ENCODE results near the gene PIK3CD. TPM values are rescaled to one million over a fixed set of nuclear protein-coding genes. Genes with fewer than 3 reads are reported as not detected.

PIK3CD gene
- total and polyA plus RNA-seq, 2 of the 4 experiments (the other 2 are of a cell fraction): 5.0 to 12.1 TPM

DNA sequence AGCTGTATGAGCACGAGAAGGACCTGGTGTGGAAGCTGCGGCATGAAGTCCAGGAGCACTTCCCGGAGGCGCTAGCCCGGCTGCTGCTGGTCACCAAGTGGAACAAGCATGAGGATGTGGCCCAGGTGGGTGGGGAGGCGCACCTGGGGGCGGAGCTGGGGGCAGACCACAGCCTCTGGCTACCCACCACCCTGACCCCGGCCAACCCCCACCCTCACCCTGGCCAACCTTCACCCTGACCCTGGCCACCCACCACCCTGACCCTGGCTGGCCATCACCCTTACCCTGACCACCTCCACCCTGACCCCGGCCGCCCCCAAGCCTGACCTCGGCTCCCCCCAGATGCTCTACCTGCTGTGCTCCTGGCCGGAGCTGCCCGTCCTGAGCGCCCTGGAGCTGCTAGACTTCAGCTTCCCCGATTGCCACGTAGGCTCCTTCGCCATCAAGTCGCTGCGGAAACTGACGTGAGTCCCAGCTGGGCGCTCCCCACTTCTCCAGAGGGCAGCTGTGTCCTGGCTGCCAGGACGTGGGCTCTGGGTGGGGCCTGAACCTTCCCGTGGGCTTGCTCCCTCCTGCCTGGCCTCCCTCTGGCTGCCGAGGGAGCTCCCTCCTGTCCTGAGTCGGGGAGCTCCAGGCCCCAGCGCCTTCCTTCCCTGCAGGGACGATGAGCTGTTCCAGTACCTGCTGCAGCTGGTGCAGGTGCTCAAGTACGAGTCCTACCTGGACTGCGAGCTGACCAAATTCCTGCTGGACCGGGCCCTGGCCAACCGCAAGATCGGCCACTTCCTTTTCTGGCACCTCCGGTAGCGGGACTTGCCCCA lies 69.5 kb downstream of the PIK3CD start:
- in situ Hi-C loops (cut with MboI; ENCODE audit: low sequenced_read_pairs): loop anchor here (10.0 kb wide), 1 partner anchor 144 kb away; no protein-coding TSS in a partner anchor
- Histone ChIP-seq H3K4ac (ENCODE audit: low read depth, low read length) (no peak overlapping the region), H2BK15ac (ENCODE audit: low read depth, low read length) (no peak overlapping the region), H3K27ac (ENCODE audit: insufficient read depth, low read length) (no peak overlapping the region), H2AK9ac (replicated peaks; ENCODE audit: low read depth, low read length, poor library complexity) (no peak overlapping the region), H3K4me3 (ENCODE audit: insufficient read depth, low read depth, low read length) (no peak overlapping the region), H3K27me3 (ENCODE audit: control insufficient read depth, insufficient read depth, low read length) (no peaks in the 10 kb centered on the region), H4K8ac (ENCODE audit: low read depth in 2 of 2, low read length in 2 of 2) (no peak overlapping the region), H3K18ac (ENCODE audit: low read depth, low read length) (no peak overlapping the region), H4K91ac (ENCODE audit: insufficient read depth, low read depth, low read length) (no peak overlapping the region), H3K14ac (replicated peaks; ENCODE audit: low read depth, low read length) (no peak overlapping the region), H3K56ac (ENCODE audit: extremely low read depth, insufficient read depth, low read length) (no peak overlapping the region), H4K20me1 (ENCODE audit: insufficient read depth, low read length) (peaks cover 2% of the 10 kb centered on the region; the same call in 1 of the 2 replicates), H3K79me1 (ENCODE audit: low read depth in 1 of 2, low read length in 2 of 2) (no peaks in the 10 kb centered on the region; a peak in 1 of 4 replicates), H3K36me3 (ENCODE audit: control insufficient read depth, insufficient read depth, low read length) (peaks cover 40% of the 10 kb centered on the region), H4K5ac (ENCODE audit: low read depth, low read length) (no peak overlapping the region), H2BK5ac (ENCODE audit: low read depth, low read length, poor library complexity, severe bottlenecking) (no peak overlapping the region), H2AFZ (replicated peaks; ENCODE audit: low read length, poor library complexity) (no peak overlapping the region), H3K9me3 (ENCODE audit: control insufficient read depth, insufficient read depth, low read length) (peaks cover 11% of the 10 kb centered on the region; the same call in 1 of the 2 replicates), H3K9ac (ENCODE audit: low read depth, low read length) (no peak overlapping the region), H3K9me1 (ENCODE audit: insufficient read depth, low read length) (peaks cover 6% of the 10 kb centered on the region; the same call in 1 of the 2 replicates), H2AK5ac (ENCODE audit: low read depth, low read length) (no peak overlapping the region), H3K4me2 (ENCODE audit: low read depth, low read length) (no peak overlapping the region), H3K4me1 (ENCODE audit: control insufficient read depth, insufficient read depth, low read length) (peaks cover 3% of the 10 kb centered on the region), H2BK120ac (ENCODE audit: low read depth, low read length) (no peak overlapping the region; the same call in 1 of the 2 replicates), H2BK20ac (ENCODE audit: low read depth, low read length) (no peak overlapping the region), H3K23ac (ENCODE audit: low read depth, low read length) (no peak overlapping the region)
- no TSS peak for BruUV-seq (replicated peaks)
- intact Hi-C loops (cut with micrococcal nuclease): loop anchor here (1.0 kb wide), 1 partner anchor 146 kb away; no protein-coding TSS in a partner anchor
- CTCF ChIA-PET: interaction anchor here (0.6 kb wide), 1 partner anchor 27 kb away, joined by 3 read pairs; no protein-coding TSS in a partner anchor
- DNase-seq (no peak), ATAC-seq (ENCODE audit: low read depth) (no peak)
- WGBS, 2 experiments (ENCODE audit: extremely low coverage in 2 of 2, insufficient read length in 1 of 2): 88% methylated on average over 16 of the region's 34 CpGs; no CpG with 5 or more reads in 1 of the 2 experiments
- dilution Hi-C loops (cut with HindIII; ENCODE audit: low sequenced_read_pairs, unreplicated experiment): no loop called here
- POLR2A ChIA-PET (ENCODE audit: unreplicated experiment): no interaction called here
- TF ChIP-seq CEBPB (IDR thresholded peaks at IDR 0.05; ENCODE audit: low read depth, low read length) (no peak), POLR2A (IDR thresholded peaks at IDR 0.05; ENCODE audit: low read depth, low read length) (no peak), MAFK (IDR thresholded peaks at IDR 0.05; ENCODE audit: low read depth, low read length) (no peak), MXI1 (IDR thresholded peaks at IDR 0.05; ENCODE audit: borderline replicate concordance, low read depth, low read length) (no peak), RFX5 (IDR thresholded peaks at IDR 0.05; ENCODE audit: low read depth, low read length) (no peak), RCOR1 (IDR thresholded peaks at IDR 0.05; ENCODE audit: insufficient replicate concordance, low read length) (no peak), SMC3 (IDR thresholded peaks at IDR 0.05; ENCODE audit: low read depth, low read length) (no peak), BHLHE40 (IDR thresholded peaks at IDR 0.05; ENCODE audit: low read depth, low read length) (no peak), CHD1 (IDR thresholded peaks at IDR 0.05; ENCODE audit: low read depth, low read length) (no peak), FOS (IDR thresholded peaks at IDR 0.05; ENCODE audit: low read depth, low read length) (no peak), RAD21 (IDR thresholded peaks at IDR 0.05; ENCODE audit: low read length) (no peak)
- TF ChIP-seq, protein P1, sequence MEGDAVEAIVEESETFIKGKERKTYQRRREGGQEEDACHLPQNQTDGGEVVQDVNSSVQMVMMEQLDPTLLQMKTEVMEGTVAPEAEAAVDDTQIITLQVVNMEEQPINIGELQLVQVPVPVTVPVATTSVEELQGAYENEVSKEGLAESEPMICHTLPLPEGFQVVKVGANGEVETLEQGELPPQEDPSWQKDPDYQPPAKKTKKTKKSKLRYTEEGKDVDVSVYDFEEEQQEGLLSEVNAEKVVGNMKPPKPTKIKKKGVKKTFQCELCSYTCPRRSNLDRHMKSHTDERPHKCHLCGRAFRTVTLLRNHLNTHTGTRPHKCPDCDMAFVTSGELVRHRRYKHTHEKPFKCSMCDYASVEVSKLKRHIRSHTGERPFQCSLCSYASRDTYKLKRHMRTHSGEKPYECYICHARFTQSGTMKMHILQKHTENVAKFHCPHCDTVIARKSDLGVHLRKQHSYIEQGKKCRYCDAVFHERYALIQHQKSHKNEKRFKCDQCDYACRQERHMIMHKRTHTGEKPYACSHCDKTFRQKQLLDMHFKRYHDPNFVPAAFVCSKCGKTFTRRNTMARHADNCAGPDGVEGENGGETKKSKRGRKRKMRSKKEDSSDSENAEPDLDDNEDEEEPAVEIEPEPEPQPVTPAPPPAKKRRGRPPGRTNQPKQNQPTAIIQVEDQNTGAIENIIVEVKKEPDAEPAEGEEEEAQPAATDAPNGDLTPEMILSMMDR (conservative IDR thresholded peaks at IDR 0.05; ENCODE audit: low read depth, low read length): no peak
- TF ChIP-seq, protein P2, sequence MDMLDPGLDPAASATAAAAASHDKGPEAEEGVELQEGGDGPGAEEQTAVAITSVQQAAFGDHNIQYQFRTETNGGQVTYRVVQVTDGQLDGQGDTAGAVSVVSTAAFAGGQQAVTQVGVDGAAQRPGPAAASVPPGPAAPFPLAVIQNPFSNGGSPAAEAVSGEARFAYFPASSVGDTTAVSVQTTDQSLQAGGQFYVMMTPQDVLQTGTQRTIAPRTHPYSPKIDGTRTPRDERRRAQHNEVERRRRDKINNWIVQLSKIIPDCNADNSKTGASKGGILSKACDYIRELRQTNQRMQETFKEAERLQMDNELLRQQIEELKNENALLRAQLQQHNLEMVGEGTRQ (IDR thresholded peaks at IDR 0.05; ENCODE audit: low read depth, low read length): no peak
- TF ChIP-seq, protein P3, sequence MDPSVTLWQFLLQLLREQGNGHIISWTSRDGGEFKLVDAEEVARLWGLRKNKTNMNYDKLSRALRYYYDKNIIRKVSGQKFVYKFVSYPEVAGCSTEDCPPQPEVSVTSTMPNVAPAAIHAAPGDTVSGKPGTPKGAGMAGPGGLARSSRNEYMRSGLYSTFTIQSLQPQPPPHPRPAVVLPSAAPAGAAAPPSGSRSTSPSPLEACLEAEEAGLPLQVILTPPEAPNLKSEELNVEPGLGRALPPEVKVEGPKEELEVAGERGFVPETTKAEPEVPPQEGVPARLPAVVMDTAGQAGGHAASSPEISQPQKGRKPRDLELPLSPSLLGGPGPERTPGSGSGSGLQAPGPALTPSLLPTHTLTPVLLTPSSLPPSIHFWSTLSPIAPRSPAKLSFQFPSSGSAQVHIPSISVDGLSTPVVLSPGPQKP (IDR thresholded peaks at IDR 0.05; ENCODE audit: borderline replicate concordance, low read depth, low read length): no peak

Data from IMR-90 (cell line).